Measurements from ENCODE around the gene TNC.

The TNC gene

GRCh38 chr9:115038178-115038577 lies 79.8 kb downstream of the TNC start:
- TF ChIP-seq MAX (IDR thresholded peaks at IDR 0.05; ENCODE audit: low read depth, low read length) = no peak
- TF ChIP-seq MYC (IDR thresholded peaks at IDR 0.05; ENCODE audit: low read depth, low read length) = no peak
- TF ChIP-seq CTCF (IDR thresholded peaks at IDR 0.05; ENCODE audit: low read depth, low read length) = no peak
- no peak for TF ChIP-seq POLR2A (IDR thresholded peaks at IDR 0.05; ENCODE audit: extremely low read depth, insufficient read length)

GRCh38 chr9:115036691-115037090 lies 81.3 kb downstream of the TNC start:
- DNase-seq (ENCODE audit: low read depth) = no peak
- no peak for TF ChIP-seq CTCF (IDR thresholded peaks at IDR 0.05; ENCODE audit: low read depth, low read length)
- no peak for TF ChIP-seq MYC (IDR thresholded peaks at IDR 0.05; ENCODE audit: low read depth, low read length)
- TF ChIP-seq MAX (IDR thresholded peaks at IDR 0.05; ENCODE audit: low read depth, low read length) = no peak
- no peak for TF ChIP-seq POLR2A (IDR thresholded peaks at IDR 0.05; ENCODE audit: extremely low read depth, insufficient read length)
- no peak overlapping the region for H3K4me3 ChIP-seq (ENCODE audit: low read depth, low read length)

More at GRCh38 chr9:115038178-115038577, 79.8 kb downstream of the TNC start:
- no peak for DNase-seq (ENCODE audit: low read depth)
- H3K4me3 ChIP-seq (ENCODE audit: low read depth, low read length) = no peak overlapping the region

- TF ChIP-seq MYC (IDR thresholded peaks at IDR 0.05; ENCODE audit: low read depth, low read length) = no peak
- no peak for TF ChIP-seq POLR2A (IDR thresholded peaks at IDR 0.05; ENCODE audit: extremely low read depth, insufficient read length)
- TF ChIP-seq CTCF (IDR thresholded peaks at IDR 0.05; ENCODE audit: low read depth, low read length) = no peak
- no peak for TF ChIP-seq MAX (IDR thresholded peaks at IDR 0.05; ENCODE audit: low read depth, low read length)
- H3K4me3 ChIP-seq (ENCODE audit: low read depth, low read length) = no peak overlapping the region
- peak; percentile 61 for DNase-seq (ENCODE audit: low read depth)
Measured at GRCh38 chr9:115035841-115036612, 81.9 kb downstream of the TNC start.

- DNase-seq (ENCODE audit: low read depth) = no peak
- TF ChIP-seq POLR2A (IDR thresholded peaks at IDR 0.05; ENCODE audit: extremely low read depth, insufficient read length) (no peak), MYC (IDR thresholded peaks at IDR 0.05; ENCODE audit: low read depth, low read length) (no peak), CTCF (IDR thresholded peaks at IDR 0.05; ENCODE audit: low read depth, low read length) (no peak)
- H3K4me3 ChIP-seq (ENCODE audit: low read depth, low read length) = no peak overlapping the region
Measured at GRCh38 chr9:115034801-115035200, 83.2 kb downstream of the TNC start.

GRCh38 chr9:115033800-115034199 lies 84.2 kb downstream of the TNC start:
- TF ChIP-seq POLR2A (IDR thresholded peaks at IDR 0.05; ENCODE audit: extremely low read depth, insufficient read length) = no peak
- DNase-seq (ENCODE audit: low read depth) = no peak

GRCh38 chr9:115032296-115032695 lies 85.7 kb downstream of the TNC start:
- H3K4me3 ChIP-seq (ENCODE audit: low read depth, low read length) = no peak overlapping the region
- no peak for DNase-seq (ENCODE audit: low read depth)
- TF ChIP-seq MYC (IDR thresholded peaks at IDR 0.05; ENCODE audit: low read depth, low read length) (no peak), CTCF (IDR thresholded peaks at IDR 0.05; ENCODE audit: low read depth, low read length) (no peak), MAX (IDR thresholded peaks at IDR 0.05; ENCODE audit: low read depth, low read length) (no peak), POLR2A (IDR thresholded peaks at IDR 0.05; ENCODE audit: extremely low read depth, insufficient read length) (no peak)

More at GRCh38 chr9:115033800-115034199, 84.2 kb downstream of the TNC start:
- H3K4me3 ChIP-seq (ENCODE audit: low read depth, low read length) = no peak overlapping the region
